Activated naive CD4-positive, alpha-beta T cell treated with anti-CD3 and anti-CD28 coated beads, Interleukin-2, amount 50 U/mL, for 24 hours (primary cell): ENCODE results near the gene COLEC12.

ENCODE experiments used
- H3K27ac Mint-ChIP-seq: one replicate; pipeline ENCODE4 v1.8.0; 2021; ENCODE audit warnings: mild to moderate bottlenecking, mixed read lengths
- H3K27me3 Mint-ChIP-seq: one replicate; pipeline ENCODE4 v1.8.0; 2021; ENCODE audit warnings: mixed read lengths
- H3K36me3 Mint-ChIP-seq: one replicate; pipeline ENCODE4 v1.8.0; 2021; ENCODE audit warnings: mixed read lengths
- H3K4me1 Mint-ChIP-seq: one replicate; pipeline ENCODE4 v1.8.0; 2021; ENCODE audit warnings: mixed read lengths
- H3K4me3 Mint-ChIP-seq: one replicate; pipeline ENCODE4 v1.8.0; 2021; ENCODE audit warnings: mild to moderate bottlenecking, mixed read lengths
- H3K9me3 Mint-ChIP-seq: one replicate; pipeline ENCODE4 v1.8.0; 2021; ENCODE audit warnings: mixed read lengths

The COLEC12 gene

GRCh38 chr18:500632-501405 is at the start of gene COLEC12:
COLEC12 (minus strand) TSS chr18:500701; CDS start chr18:500514, 187 bp downstream.
- peaks cover 4% of the 10 kb centered on the region for H3K4me1 Mint-ChIP-seq
- no peak within 1 kb of the TSS for H3K27ac Mint-ChIP-seq
- peaks cover 32% of the 10 kb centered on the region for H3K27me3 Mint-ChIP-seq
- peak within 1 kb of the TSS; percentile 36 for H3K4me3 Mint-ChIP-seq
- H3K9me3 Mint-ChIP-seq: no peaks in the 10 kb centered on the region
- no peaks in the 10 kb centered on the region for H3K36me3 Mint-ChIP-seq

GRCh38 chr18:549967-550366 is 49.5 kb upstream of the COLEC12 start:
- Mint-ChIP-seq H3K27me3 (no peaks in the 10 kb centered on the region), H3K9me3 (no peaks in the 10 kb centered on the region), H3K4me3 (no peak overlapping the region), H3K27ac (no peak overlapping the region), H3K4me1 (no peaks in the 10 kb centered on the region), H3K36me3 (no peaks in the 10 kb centered on the region)

GRCh38 chr18:543447-544078 is 43.1 kb upstream of the COLEC12 start:
- Mint-ChIP-seq H3K27me3 (no peaks in the 10 kb centered on the region), H3K4me1 (no peaks in the 10 kb centered on the region), H3K4me3 (no peak overlapping the region), H3K36me3 (no peaks in the 10 kb centered on the region), H3K9me3 (no peaks in the 10 kb centered on the region), H3K27ac (no peak overlapping the region)

- peaks cover 3% of the 10 kb centered on the region for H3K27me3 Mint-ChIP-seq
- H3K9me3 Mint-ChIP-seq: no peaks in the 10 kb centered on the region
- no peaks in the 10 kb centered on the region for H3K4me1 Mint-ChIP-seq
- H3K36me3 Mint-ChIP-seq: no peaks in the 10 kb centered on the region
- no peak overlapping the region for H3K4me3 Mint-ChIP-seq
- H3K27ac Mint-ChIP-seq: no peak overlapping the region
Observed at GRCh38 chr18:533995-534601, 33.6 kb upstream of the COLEC12 start.

GRCh38 chr18:532632-533031 is 32.1 kb upstream of the COLEC12 start:
- no peaks in the 10 kb centered on the region for H3K36me3 Mint-ChIP-seq
- H3K4me3 Mint-ChIP-seq: no peak overlapping the region
- no peaks in the 10 kb centered on the region for H3K4me1 Mint-ChIP-seq
- no peaks in the 10 kb centered on the region for H3K9me3 Mint-ChIP-seq
- H3K27ac Mint-ChIP-seq: no peak overlapping the region
- H3K27me3 Mint-ChIP-seq: peaks cover 5% of the 10 kb centered on the region

GRCh38 chr18:532018-532417 is 31.5 kb upstream of the COLEC12 start:
- Mint-ChIP-seq H3K27me3 (peaks cover 5% of the 10 kb centered on the region), H3K4me1 (no peaks in the 10 kb centered on the region), H3K4me3 (no peak overlapping the region), H3K9me3 (no peaks in the 10 kb centered on the region), H3K27ac (no peak overlapping the region), H3K36me3 (no peaks in the 10 kb centered on the region)

GRCh38 chr18:527146-527545 is 26.6 kb upstream of the COLEC12 start:
- no peak overlapping the region for H3K27ac Mint-ChIP-seq
- H3K27me3 Mint-ChIP-seq: peaks cover 2% of the 10 kb centered on the region
- H3K4me3 Mint-ChIP-seq: no peak overlapping the region
- H3K9me3 Mint-ChIP-seq: no peaks in the 10 kb centered on the region
- H3K36me3 Mint-ChIP-seq: no peaks in the 10 kb centered on the region
- H3K4me1 Mint-ChIP-seq: no peaks in the 10 kb centered on the region

- Mint-ChIP-seq H3K9me3 (no peaks in the 10 kb centered on the region), H3K36me3 (no peaks in the 10 kb centered on the region), H3K27me3 (peaks cover 2% of the 10 kb centered on the region)
Observed at GRCh38 chr18:526681-527080, 26.2 kb upstream of the COLEC12 start.

GRCh38 chr18:525036-525797 is 24.7 kb upstream of the COLEC12 start:
- no peaks in the 10 kb centered on the region for H3K36me3 Mint-ChIP-seq
- no peak overlapping the region for H3K4me3 Mint-ChIP-seq
- H3K27ac Mint-ChIP-seq: no peak overlapping the region
- peaks cover 2% of the 10 kb centered on the region for H3K27me3 Mint-ChIP-seq
- H3K9me3 Mint-ChIP-seq: no peaks in the 10 kb centered on the region
- H3K4me1 Mint-ChIP-seq: no peaks in the 10 kb centered on the region

More at GRCh38 chr18:526681-527080, 26.2 kb upstream of the COLEC12 start:
- Mint-ChIP-seq H3K4me3 (no peak overlapping the region), H3K4me1 (no peaks in the 10 kb centered on the region), H3K27ac (no peak overlapping the region)

- no peaks in the 10 kb centered on the region for H3K9me3 Mint-ChIP-seq
- H3K4me1 Mint-ChIP-seq: no peaks in the 10 kb centered on the region
Observed at GRCh38 chr18:524466-524865, 24.0 kb upstream of the COLEC12 start.

GRCh38 chr18:523561-523960 is 23.1 kb upstream of the COLEC12 start:
- Mint-ChIP-seq H3K4me3 (no peak overlapping the region), H3K27ac (no peak overlapping the region), H3K4me1 (no peaks in the 10 kb centered on the region), H3K9me3 (no peaks in the 10 kb centered on the region), H3K27me3 (no peaks in the 10 kb centered on the region), H3K36me3 (no peaks in the 10 kb centered on the region)

More at GRCh38 chr18:524466-524865, 24.0 kb upstream of the COLEC12 start:
- H3K36me3 Mint-ChIP-seq: no peaks in the 10 kb centered on the region
- H3K4me3 Mint-ChIP-seq: no peak overlapping the region
- peaks cover 2% of the 10 kb centered on the region for H3K27me3 Mint-ChIP-seq
- H3K27ac Mint-ChIP-seq: no peak overlapping the region

- Mint-ChIP-seq H3K9me3 (no peaks in the 10 kb centered on the region), H3K27ac (no peak overlapping the region), H3K4me1 (no peaks in the 10 kb centered on the region), H3K36me3 (no peaks in the 10 kb centered on the region), H3K4me3 (no peak overlapping the region), H3K27me3 (peaks cover 1% of the 10 kb centered on the region)
Observed at GRCh38 chr18:519019-519879, 18.7 kb upstream of the COLEC12 start.

- H3K36me3 Mint-ChIP-seq: no peaks in the 10 kb centered on the region
- no peak overlapping the region for H3K4me3 Mint-ChIP-seq
- no peaks in the 10 kb centered on the region for H3K4me1 Mint-ChIP-seq
- H3K27me3 Mint-ChIP-seq: peaks cover 1% of the 10 kb centered on the region
- H3K27ac Mint-ChIP-seq: no peak overlapping the region
- no peaks in the 10 kb centered on the region for H3K9me3 Mint-ChIP-seq
Observed at GRCh38 chr18:518081-518480, 17.6 kb upstream of the COLEC12 start.

GRCh38 chr18:515838-516237 is 15.3 kb upstream of the COLEC12 start:
- peaks cover 1% of the 10 kb centered on the region for H3K27me3 Mint-ChIP-seq
- no peak overlapping the region for H3K4me3 Mint-ChIP-seq
- no peaks in the 10 kb centered on the region for H3K36me3 Mint-ChIP-seq
- H3K9me3 Mint-ChIP-seq: no peaks in the 10 kb centered on the region
- H3K27ac Mint-ChIP-seq: no peak overlapping the region
- H3K4me1 Mint-ChIP-seq: no peaks in the 10 kb centered on the region
